ENCODE measurements around the gene SLC52A3. TPM values are rescaled to one million over a fixed set of nuclear protein-coding genes. Genes with fewer than 3 reads are reported as not detected.

Gene SLC52A3
- total and polyA plus RNA-seq, 2 of the 13 experiments (the other 11 are each of a cell fraction or from before 2014, with no cell fraction given), result 0.03 TPM; not detected in 1

DNA sequence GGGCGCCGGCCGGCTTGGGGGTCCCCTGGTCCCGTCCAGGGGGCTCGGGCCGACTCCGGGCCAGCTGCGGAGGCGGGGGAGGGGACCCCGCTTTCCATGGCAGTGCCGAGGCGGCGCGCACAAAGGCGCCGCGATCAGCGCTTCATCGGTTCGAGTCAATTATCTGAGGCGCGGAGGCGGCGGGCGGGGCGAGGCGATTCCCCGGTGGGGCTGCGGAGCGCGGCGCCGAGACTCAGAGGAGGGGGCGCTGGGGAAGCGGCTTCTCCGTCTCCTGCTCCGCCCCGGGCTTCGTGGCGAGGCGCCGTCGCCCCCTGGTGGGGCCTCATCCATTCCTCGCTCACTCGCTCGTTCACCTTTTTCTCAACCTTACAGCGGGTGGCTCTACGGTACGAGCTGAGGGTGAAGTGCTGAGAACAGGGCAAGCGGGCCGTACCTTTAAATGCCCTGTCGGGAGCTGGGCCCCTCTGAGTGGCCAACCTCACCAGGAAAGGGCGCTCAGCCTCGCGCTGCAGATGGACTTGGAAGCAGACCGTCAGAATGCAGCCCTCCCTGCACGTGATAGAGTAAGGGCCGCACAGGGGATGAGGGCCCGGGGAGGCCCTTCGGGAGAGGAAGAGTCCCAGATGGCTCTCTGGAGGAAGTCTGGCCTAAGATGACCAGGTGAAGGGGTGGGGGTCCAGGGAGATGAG lies 39.9 kb downstream of the SLC52A3 start (continued):
- no peak for TF ChIP-seq ZNF720 (CRISPR knock-in tag; IDR thresholded peaks at IDR 0.05)
- no peak; the same call in 1 of the 2 replicates for TF ChIP-seq ZNF761 (CRISPR knock-in tag; conservative IDR thresholded peaks at IDR 0.05)
- no peak for TF ChIP-seq MYC (CRISPR knock-in tag; IDR thresholded peaks at IDR 0.05; ENCODE audit: borderline replicate concordance)
- TF ChIP-seq HNRNPL (IDR thresholded peaks at IDR 0.05; ENCODE audit: low read depth, low read length), result no peak
- 0 out of 2 replicates have a peak, but pooled peaks have one; percentile 83 for TF ChIP-seq ZNF678 (CRISPR knock-in tag; IDR thresholded peaks at IDR 0.05)
- TF ChIP-seq, protein P1, sequence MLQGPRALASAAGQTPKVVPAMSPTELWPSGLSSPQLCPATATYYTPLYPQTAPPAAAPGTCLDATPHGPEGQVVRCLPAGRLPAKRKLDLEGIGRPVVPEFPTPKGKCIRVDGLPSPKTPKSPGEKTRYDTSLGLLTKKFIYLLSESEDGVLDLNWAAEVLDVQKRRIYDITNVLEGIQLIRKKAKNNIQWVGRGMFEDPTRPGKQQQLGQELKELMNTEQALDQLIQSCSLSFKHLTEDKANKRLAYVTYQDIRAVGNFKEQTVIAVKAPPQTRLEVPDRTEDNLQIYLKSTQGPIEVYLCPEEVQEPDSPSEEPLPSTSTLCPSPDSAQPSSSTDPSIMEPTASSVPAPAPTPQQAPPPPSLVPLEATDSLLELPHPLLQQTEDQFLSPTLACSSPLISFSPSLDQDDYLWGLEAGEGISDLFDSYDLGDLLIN (CRISPR knock-in tag; IDR thresholded peaks at IDR 0.05; ENCODE audit: borderline replicate concordance), result no peak
- peak; percentile 94 for TF ChIP-seq STAG1 (CRISPR knock-in tag; IDR thresholded peaks at IDR 0.05)
- no peak for TF ChIP-seq POLR2AphosphoS2 (IDR thresholded peaks at IDR 0.05; ENCODE audit: low read depth, low read length)
- TF ChIP-seq, protein P2, sequence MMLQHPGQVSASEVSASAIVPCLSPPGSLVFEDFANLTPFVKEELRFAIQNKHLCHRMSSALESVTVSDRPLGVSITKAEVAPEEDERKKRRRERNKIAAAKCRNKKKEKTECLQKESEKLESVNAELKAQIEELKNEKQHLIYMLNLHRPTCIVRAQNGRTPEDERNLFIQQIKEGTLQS (CRISPR knock-in tag; IDR thresholded peaks at IDR 0.05), result no peak
- TF ChIP-seq, protein P3, sequence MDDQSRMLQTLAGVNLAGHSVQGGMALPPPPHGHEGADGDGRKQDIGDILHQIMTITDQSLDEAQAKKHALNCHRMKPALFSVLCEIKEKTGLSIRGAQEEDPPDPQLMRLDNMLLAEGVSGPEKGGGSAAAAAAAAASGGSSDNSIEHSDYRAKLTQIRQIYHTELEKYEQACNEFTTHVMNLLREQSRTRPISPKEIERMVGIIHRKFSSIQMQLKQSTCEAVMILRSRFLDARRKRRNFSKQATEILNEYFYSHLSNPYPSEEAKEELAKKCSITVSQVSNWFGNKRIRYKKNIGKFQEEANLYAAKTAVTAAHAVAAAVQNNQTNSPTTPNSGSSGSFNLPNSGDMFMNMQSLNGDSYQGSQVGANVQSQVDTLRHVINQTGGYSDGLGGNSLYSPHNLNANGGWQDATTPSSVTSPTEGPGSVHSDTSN (CRISPR knock-in tag; IDR thresholded peaks at IDR 0.05; ENCODE audit: borderline replicate concordance), result no peak
- TF ChIP-seq, protein P4, sequence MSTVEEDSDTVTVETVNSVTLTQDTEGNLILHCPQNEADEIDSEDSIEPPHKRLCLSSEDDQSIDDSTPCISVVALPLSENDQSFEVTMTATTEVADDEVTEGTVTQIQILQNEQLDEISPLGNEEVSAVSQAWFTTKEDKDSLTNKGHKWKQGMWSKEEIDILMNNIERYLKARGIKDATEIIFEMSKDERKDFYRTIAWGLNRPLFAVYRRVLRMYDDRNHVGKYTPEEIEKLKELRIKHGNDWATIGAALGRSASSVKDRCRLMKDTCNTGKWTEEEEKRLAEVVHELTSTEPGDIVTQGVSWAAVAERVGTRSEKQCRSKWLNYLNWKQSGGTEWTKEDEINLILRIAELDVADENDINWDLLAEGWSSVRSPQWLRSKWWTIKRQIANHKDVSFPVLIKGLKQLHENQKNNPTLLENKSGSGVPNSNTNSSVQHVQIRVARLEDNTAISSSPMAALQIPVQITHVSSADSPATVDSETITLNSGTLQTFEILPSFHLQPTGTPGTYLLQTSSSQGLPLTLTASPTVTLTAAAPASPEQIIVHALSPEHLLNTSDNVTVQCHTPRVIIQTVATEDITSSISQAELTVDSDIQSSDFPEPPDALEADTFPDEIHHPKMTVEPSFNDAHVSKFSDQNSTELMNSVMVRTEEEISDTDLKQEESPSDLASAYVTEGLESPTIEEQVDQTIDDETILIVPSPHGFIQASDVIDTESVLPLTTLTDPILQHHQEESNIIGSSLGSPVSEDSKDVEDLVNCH (CRISPR knock-in tag; IDR thresholded peaks at IDR 0.05), result no peak
- no peak for TF ChIP-seq ZNF17 (CRISPR knock-in tag; IDR thresholded peaks at IDR 0.05)
- TF ChIP-seq SIN3A (IDR thresholded peaks at IDR 0.05; ENCODE audit: borderline replicate concordance, low read depth, low read length), result no peak
- TF ChIP-seq NR2F6 (IDR thresholded peaks at IDR 0.05), result no peak
- peak; percentile 35; the same call in 1 of the 2 replicates for TF ChIP-seq NR2F6 (CRISPR knock-in tag; IDR thresholded peaks at IDR 0.05)
- no peak for TF ChIP-seq JARID2 (CRISPR knock-in tag; IDR thresholded peaks at IDR 0.05; ENCODE audit: insufficient replicate concordance)
- TF ChIP-seq ZBTB21 (CRISPR knock-in tag; IDR thresholded peaks at IDR 0.05), result no peak
- TF ChIP-seq RXRA (CRISPR knock-in tag; IDR thresholded peaks at IDR 0.05), result peak; percentile 23; the same call in 1 of the 2 replicates
- no peak for TF ChIP-seq ZNF550 (CRISPR knock-in tag; IDR thresholded peaks at IDR 0.05; ENCODE audit: borderline replicate concordance)
- TF ChIP-seq HOXA3 (CRISPR knock-in tag; IDR thresholded peaks at IDR 0.05), result peak; percentile 38; the same call in 1 of the 2 replicates
- TF ChIP-seq, protein P5, sequence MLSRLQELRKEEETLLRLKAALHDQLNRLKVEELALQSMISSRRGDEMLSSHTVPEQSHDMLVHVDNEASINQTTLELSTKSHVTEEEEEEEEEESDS (CRISPR knock-in tag; IDR thresholded peaks at IDR 0.05; ENCODE audit: borderline replicate concordance), result peak; percentile 59; the same call in 1 of the 2 replicates
- TF ChIP-seq ZNF644 (CRISPR knock-in tag; IDR thresholded peaks at IDR 0.05; ENCODE audit: low read depth), result no peak
- TF ChIP-seq GPN1 (CRISPR knock-in tag; IDR thresholded peaks at IDR 0.05; ENCODE audit: borderline replicate concordance), result no peak
- no peak for TF ChIP-seq MAFK (conservative IDR thresholded peaks at IDR 0.05 in 1 of 2, IDR thresholded peaks at IDR 0.05 in 1 of 2; ENCODE audit: low read length in 2 of 2)
- peak; percentile 65 for TF ChIP-seq HNRNPLL (IDR thresholded peaks at IDR 0.05; ENCODE audit: low read depth, low read length, poor library complexity, severe bottlenecking)
- 0 out of 2 replicates have a peak, but pooled peaks have one; percentile 46 for TF ChIP-seq SMAD3 (CRISPR knock-in tag; IDR thresholded peaks at IDR 0.05)
